GM12891 (cell line): ENCODE results near the gene CYP2W1.

Experiments used
- PAX5 ChIP-seq: IDR thresholded peaks from 2 replicates; pipeline ENCODE4 v1.6.1; 2011; ENCODE audit warnings: low read length, moderate library complexity, mild to moderate bottlenecking; ENCODE audit not compliant: insufficient read depth, severe bottlenecking
- POLR2A ChIP-seq: IDR thresholded peaks from 2 replicates; pipeline ENCODE4 v1.6.1; 2011; ENCODE audit warnings: low read depth, low read length, control low read depth
- POLR2AphosphoS5 ChIP-seq: IDR thresholded peaks from 2 replicates; pipeline ENCODE4 v1.6.1; 2011; ENCODE audit warnings: low read depth, low read length, control low read depth
- POU2F2 ChIP-seq: IDR thresholded peaks from 2 replicates; pipeline ENCODE4 v1.6.1; 2011; ENCODE audit warnings: low read depth, mild to moderate bottlenecking, control low read depth, low read length, moderate library complexity
- SPI1 ChIP-seq: IDR thresholded peaks from 2 replicates; pipeline ENCODE4 v1.6.1; 2011; ENCODE audit warnings: low read depth, low read length, control low read depth
- TAF1 ChIP-seq: IDR thresholded peaks from 2 replicates; pipeline ENCODE4 v1.6.1; 2011; ENCODE audit warnings: low read depth, low read length, control low read depth

DNA sequence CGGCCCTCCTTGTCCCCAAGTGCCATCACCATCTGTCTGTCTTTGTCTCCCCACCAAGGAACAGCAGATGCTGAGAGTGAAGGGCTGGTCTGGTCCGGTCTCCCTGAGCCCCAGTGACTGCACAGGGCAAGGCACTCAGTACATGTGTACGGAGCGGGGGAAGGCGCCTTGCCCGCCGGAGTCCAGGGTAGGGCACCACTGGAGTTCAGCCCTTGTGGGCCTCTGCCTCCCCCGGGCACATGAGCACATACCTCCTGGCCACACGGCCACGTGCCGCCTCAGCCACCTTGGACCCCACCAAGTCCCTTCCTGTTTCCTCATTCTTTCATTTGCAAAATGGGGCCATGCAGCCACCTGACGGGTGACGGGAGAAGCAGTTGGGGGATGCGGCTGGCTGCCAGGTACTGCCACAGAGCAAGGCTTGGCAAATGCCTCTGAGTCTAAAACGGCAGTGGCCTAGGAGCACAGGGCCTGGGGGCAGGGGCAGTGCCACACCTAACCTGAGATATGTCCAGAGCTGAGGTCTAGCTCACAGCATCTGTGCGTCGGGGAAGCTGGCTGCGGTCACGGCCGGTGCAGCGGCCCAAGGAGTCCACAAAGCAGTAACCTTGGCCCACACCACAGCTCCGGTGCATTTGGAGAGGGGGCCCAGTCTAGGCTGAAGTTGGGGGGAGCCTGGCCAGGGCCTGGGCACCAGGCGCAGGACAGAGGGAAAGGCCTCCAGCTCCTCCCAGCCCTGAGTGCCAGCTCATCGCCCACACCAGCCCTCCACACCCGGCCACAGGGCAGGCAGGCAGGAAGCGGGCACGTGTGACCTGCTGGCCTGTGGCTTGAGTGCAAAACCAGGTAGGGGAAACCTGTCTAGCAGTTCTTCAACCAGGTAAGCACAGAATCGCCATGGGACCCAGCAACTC, 33.7 kb upstream of the CYP2W1 start:
- no peak for TF ChIP-seq SPI1
- no peak for TF ChIP-seq POLR2AphosphoS5
- TF ChIP-seq POLR2A, result no peak
- no peak for TF ChIP-seq TAF1
- TF ChIP-seq POU2F2, result no peak
- no peak for TF ChIP-seq PAX5
